ENCODE measurements around the gene NPY4R.
"Not testable (repeated sequence)": the region's sequence is repeated elsewhere in the genome, so short reads cannot be mapped to it uniquely, and the experiment has no call there.

Gene NPY4R

GRCh38 chr10:46457071-46457470 is 8.7 kb downstream of the NPY4R start:
- DNase-seq = not testable (repeated sequence)

- not testable (repeated sequence) for DNase-seq
These were observed 9.8 kb downstream of the NPY4R start for GRCh38 chr10:46455992-46456391.

GRCh38 chr10:46451365-46451764 is 14.4 kb downstream of the NPY4R start:
- not testable (repeated sequence) for DNase-seq

GRCh38 chr10:46450829-46451228 is 14.9 kb downstream of the NPY4R start:
- DNase-seq = not testable (repeated sequence)

GRCh38 chr10:46447439-46447838 is 18.3 kb downstream of the NPY4R start:
- DNase-seq = not testable (repeated sequence)

- not testable (repeated sequence) for DNase-seq
These were observed 20.2 kb downstream of the NPY4R start for GRCh38 chr10:46445389-46446122.

- not testable (repeated sequence) for DNase-seq
These were observed 22.3 kb downstream of the NPY4R start for GRCh38 chr10:46443422-46443821.

GRCh38 chr10:46442706-46443275 is 23.0 kb downstream of the NPY4R start:
- not testable (repeated sequence) for DNase-seq

- peak in 7 of 56 donors; percentile 6 to 56 (median 25) for DNase-seq
These were observed 23.9 kb downstream of the NPY4R start for GRCh38 chr10:46441837-46442278.

GRCh38 chr10:46440942-46441341 is 24.8 kb downstream of the NPY4R start:
- not testable (repeated sequence) for DNase-seq

GRCh38 chr10:46423550-46423949 is 42.2 kb downstream of the NPY4R start:
- not testable (repeated sequence) for DNase-seq

GRCh38 chr10:46419570-46420379 is 46.0 kb downstream of the NPY4R start:
- DNase-seq = not testable (repeated sequence)

- DNase-seq = not testable (repeated sequence)
These were observed 47.5 kb downstream of the NPY4R start for GRCh38 chr10:46418283-46418682.

GRCh38 chr10:46415291-46415690 is 50.5 kb downstream of the NPY4R start:
- DNase-seq = not testable (repeated sequence)

GRCh38 chr10:46412665-46413064 is 53.1 kb downstream of the NPY4R start:
- DNase-seq = not testable (repeated sequence)

- not testable (repeated sequence) for DNase-seq
These were observed 54.6 kb downstream of the NPY4R start for GRCh38 chr10:46411123-46411522.

Data from amygdala (tissue), 56 donors.